ENCODE measurements around the gene S1PR4. TPM values are rescaled to one million over a fixed set of nuclear protein-coding genes. Genes with fewer than 3 reads are reported as not detected.

Gene S1PR4
- total RNA-seq, 1 experiment from 2014 or later, result 0.26 TPM

- intact Hi-C loops (cut with micrococcal nuclease; ENCODE audit: unreplicated experiment), result no loop called here
- BruUV-seq (replicated peaks), result no TSS peak
- ATAC-seq, result no peak
These were observed 41.9 kb upstream of the S1PR4 start for GRCh38 chr19:3136684-3137055.

GRCh38 chr19:3137119-3137518 is 41.5 kb upstream of the S1PR4 start:
- Histone ChIP-seq H3K4me3 (ENCODE audit: low read depth in 2 of 2, low read length in 2 of 2) (peak overlapping the region in 1 of 2 experiments; percentile 49; a peak in 2 of 4 replicates), H3K36me3 (ENCODE audit: control insufficient read depth, insufficient read depth, low read length) (no peaks in the 10 kb centered on the region), H3K4me1 (ENCODE audit: control insufficient read depth, insufficient read depth, low read length) (peaks cover 7% of the 10 kb centered on the region), H3K27me3 (ENCODE audit: control insufficient read depth, insufficient read depth, low read length) (no peaks in the 10 kb centered on the region), H3K9me3 (ENCODE audit: control insufficient read depth, insufficient read depth, low read depth, low read length) (no peaks in the 10 kb centered on the region), H3K27ac (ENCODE audit: low read length) (no peak overlapping the region)
- BruUV-seq (replicated peaks), result no TSS peak
- ChIA-PET POLR2A (no interaction called here), CTCF (interaction anchor here (0.6 kb wide), 1 partner anchor 744 kb away, joined by 3 read pairs; no protein-coding TSS in a partner anchor)
- ATAC-seq (no peak), DNase-seq (ENCODE audit: low read depth, low spot score) (no peak)
- intact Hi-C loops (cut with micrococcal nuclease; ENCODE audit: unreplicated experiment) (no loop called here), in situ Hi-C loops (cut with HindIII; ENCODE audit: low pct_unique_long_range_greater_than_20kb, low sequenced_read_pairs) (no loop called here)
- no peak for TF ChIP-seq CTCF (IDR thresholded peaks at IDR 0.05)
- no peak for TF ChIP-seq SIN3A (IDR thresholded peaks at IDR 0.05; ENCODE audit: borderline replicate concordance, insufficient read depth, low read depth, low read length)
- no peak for TF ChIP-seq TCF7L2 (IDR thresholded peaks at IDR 0.05; ENCODE audit: low read depth, low read length)
- TF ChIP-seq POLR2AphosphoS5 (IDR thresholded peaks at IDR 0.05; ENCODE audit: low read depth, low read length), result no peak
- TF ChIP-seq REST (IDR thresholded peaks at IDR 0.05; ENCODE audit: insufficient read depth in 1 of 2, low read depth in 2 of 2, low read length in 1 of 2), result no peak

More at GRCh38 chr19:3136684-3137055, 41.9 kb upstream of the S1PR4 start:
- ChIA-PET CTCF (interaction anchor here (0.6 kb wide), 1 partner anchor 744 kb away, joined by 3 read pairs; no protein-coding TSS in a partner anchor), POLR2A (no interaction called here)
- peak overlapping the region; percentile 34 to 49 for H3K4me3 ChIP-seq (ENCODE audit: low read depth in 2 of 2, low read length in 2 of 2)
- no peaks in the 10 kb centered on the region for H3K27me3 ChIP-seq (ENCODE audit: control insufficient read depth, insufficient read depth, low read length)
- peaks cover 4% of the 10 kb centered on the region for H3K4me1 ChIP-seq (ENCODE audit: control insufficient read depth, insufficient read depth, low read length)
- no peaks in the 10 kb centered on the region for H3K36me3 ChIP-seq (ENCODE audit: control insufficient read depth, insufficient read depth, low read length)
- in situ Hi-C loops (cut with HindIII; ENCODE audit: low pct_unique_long_range_greater_than_20kb, low sequenced_read_pairs), result no loop called here
- no peak for TF ChIP-seq TCF7L2 (IDR thresholded peaks at IDR 0.05; ENCODE audit: low read depth, low read length)
- TF ChIP-seq POLR2AphosphoS5 (IDR thresholded peaks at IDR 0.05; ENCODE audit: low read depth, low read length), result no peak
- no peak for TF ChIP-seq CTCF (IDR thresholded peaks at IDR 0.05)
- TF ChIP-seq SIN3A (IDR thresholded peaks at IDR 0.05; ENCODE audit: borderline replicate concordance, insufficient read depth, low read depth, low read length), result no peak
- TF ChIP-seq REST (IDR thresholded peaks at IDR 0.05; ENCODE audit: insufficient read depth in 1 of 2, low read depth in 2 of 2, low read length in 1 of 2), result no peak
- H3K9me3 ChIP-seq (ENCODE audit: control insufficient read depth, insufficient read depth, low read depth, low read length), result no peaks in the 10 kb centered on the region
- no peak overlapping the region for H3K27ac ChIP-seq (ENCODE audit: low read length)
- DNase-seq (ENCODE audit: low read depth, low spot score), result no peak
